ENCODE data around the gene ZNF384.

ZNF384 gene

DNA sequence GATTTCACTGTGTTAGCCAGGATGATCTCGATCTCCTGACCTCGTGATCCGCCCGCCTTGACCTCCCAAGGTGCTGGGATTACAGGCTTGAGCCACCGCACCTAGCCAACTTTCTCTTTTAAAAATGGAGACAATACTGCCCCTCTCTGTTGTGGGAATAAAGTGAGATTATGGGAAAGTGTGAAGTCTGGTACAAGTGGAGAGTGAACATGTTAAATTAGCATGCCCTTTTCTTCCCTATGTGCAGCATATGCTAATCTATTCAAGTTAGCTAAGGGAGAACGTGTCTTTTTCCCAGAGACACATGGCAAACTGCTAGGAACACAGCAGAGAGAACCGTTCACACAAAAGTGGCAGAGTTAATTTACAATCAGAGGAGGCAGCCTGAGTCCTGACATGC is 36.2 kb upstream of the ZNF384 start:
- ChIA-PET CTCF (interaction anchor here (0.7 to 3.5 kb wide), 4 partner anchors 9 to 161 kb away, joined by 3 to 21 read pairs (median 3); partner anchors contain the start of gene MLF2), POLR2A (interaction anchor here (3.6 to 4.0 kb wide), 2 partner anchors 27 to 36 kb away, joined by 49 to 104 read pairs; partner anchors contain the start of genes MLF2 and ZNF384)
- H3K9me3 ChIP-seq (ENCODE audit: control insufficient read depth, insufficient read depth, low read depth, low read length): no peaks in the 10 kb centered on the region
- no peak overlapping the region for H3K27ac ChIP-seq (ENCODE audit: extremely low read depth, low read depth, low read length)
- H3K4me1 ChIP-seq (ENCODE audit: control insufficient read depth, insufficient read depth, low read length): peaks cover 11% of the 10 kb centered on the region
- H3K36me3 ChIP-seq (ENCODE audit: control insufficient read depth in 2 of 2, insufficient read depth in 1 of 2, low read length in 2 of 2): peaks cover 15 to 36% of the 10 kb centered on the region in 2 experiments
- H3K4me3 ChIP-seq (ENCODE audit: low read depth, low read length): no peak overlapping the region
- TF ChIP-seq ZNF157 (tag by site-specific recombination; IDR thresholded peaks at IDR 0.05) (no peak), ZNF394 (tag by site-specific recombination; IDR thresholded peaks at IDR 0.05; ENCODE audit: borderline replicate concordance) (no peak), PRDM1 (tag by site-specific recombination; IDR thresholded peaks at IDR 0.05) (peak; percentile 63; the same call in 1 of the 2 replicates)
- TF ChIP-seq, protein P1, sequence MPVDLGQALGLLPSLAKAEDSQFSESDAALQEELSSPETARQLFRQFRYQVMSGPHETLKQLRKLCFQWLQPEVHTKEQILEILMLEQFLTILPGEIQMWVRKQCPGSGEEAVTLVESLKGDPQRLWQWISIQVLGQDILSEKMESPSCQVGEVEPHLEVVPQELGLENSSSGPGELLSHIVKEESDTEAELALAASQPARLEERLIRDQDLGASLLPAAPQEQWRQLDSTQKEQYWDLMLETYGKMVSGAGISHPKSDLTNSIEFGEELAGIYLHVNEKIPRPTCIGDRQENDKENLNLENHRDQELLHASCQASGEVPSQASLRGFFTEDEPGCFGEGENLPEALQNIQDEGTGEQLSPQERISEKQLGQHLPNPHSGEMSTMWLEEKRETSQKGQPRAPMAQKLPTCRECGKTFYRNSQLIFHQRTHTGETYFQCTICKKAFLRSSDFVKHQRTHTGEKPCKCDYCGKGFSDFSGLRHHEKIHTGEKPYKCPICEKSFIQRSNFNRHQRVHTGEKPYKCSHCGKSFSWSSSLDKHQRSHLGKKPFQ (tag by site-specific recombination; IDR thresholded peaks at IDR 0.05): 0 out of 2 replicates have a peak, but pooled peaks have one; percentile 15

DNA sequence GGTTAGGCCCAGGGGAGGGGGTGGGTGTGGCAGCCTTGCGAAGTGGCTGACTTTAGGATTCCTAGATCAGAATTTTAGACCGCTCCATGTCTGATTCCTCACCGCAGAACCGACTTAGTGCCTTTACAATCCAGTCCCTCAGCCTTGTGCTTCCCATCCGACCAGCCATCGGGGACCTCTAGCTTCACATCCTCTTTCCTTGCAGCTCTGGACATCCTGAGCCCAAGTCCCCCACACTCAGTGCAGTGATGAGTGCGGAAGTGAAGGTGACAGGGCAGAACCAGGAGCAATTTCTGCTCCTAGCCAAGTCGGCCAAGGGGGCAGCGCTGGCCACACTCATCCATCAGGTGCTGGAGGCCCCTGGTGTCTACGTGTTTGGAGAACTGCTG is 35.2 kb upstream of the ZNF384 start:
- Histone ChIP-seq H3K9me3 (ENCODE audit: control insufficient read depth, insufficient read depth, low read depth, low read length) (no peaks in the 10 kb centered on the region), H3K4me1 (ENCODE audit: control insufficient read depth, insufficient read depth, low read length) (peaks cover 11% of the 10 kb centered on the region), H3K4me3 (ENCODE audit: low read depth, low read length) (peak overlapping the region; percentile 46), H3K27ac (ENCODE audit: extremely low read depth, low read depth, low read length) (peak overlapping the region; percentile 63), H3K36me3 (ENCODE audit: control insufficient read depth in 2 of 2, insufficient read depth in 1 of 2, low read length in 2 of 2) (peaks cover 10 to 27% of the 10 kb centered on the region in 2 experiments)
- no peak for TF ChIP-seq ZNF169 (tag by site-specific recombination; IDR thresholded peaks at IDR 0.05)
- no peak for TF ChIP-seq ZNF133 (tag by site-specific recombination; IDR thresholded peaks at IDR 0.05)
- TF ChIP-seq, protein P2, sequence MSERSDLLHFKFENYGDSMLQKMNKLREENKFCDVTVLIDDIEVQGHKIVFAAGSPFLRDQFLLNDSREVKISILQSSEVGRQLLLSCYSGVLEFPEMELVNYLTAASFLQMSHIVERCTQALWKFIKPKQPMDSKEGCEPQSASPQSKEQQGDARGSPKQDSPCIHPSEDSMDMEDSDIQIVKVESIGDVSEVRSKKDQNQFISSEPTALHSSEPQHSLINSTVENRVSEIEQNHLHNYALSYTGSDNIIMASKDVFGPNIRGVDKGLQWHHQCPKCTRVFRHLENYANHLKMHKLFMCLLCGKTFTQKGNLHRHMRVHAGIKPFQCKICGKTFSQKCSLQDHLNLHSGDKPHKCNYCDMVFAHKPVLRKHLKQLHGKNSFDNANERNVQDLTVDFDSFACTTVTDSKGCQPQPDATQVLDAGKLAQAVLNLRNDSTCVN (tag by site-specific recombination; optimal IDR thresholded peaks at IDR 0.05): no peak
- TF ChIP-seq ZNF10 (tag by site-specific recombination; IDR thresholded peaks at IDR 0.05): peak; percentile 82
- TF ChIP-seq ZNF571 (tag by site-specific recombination; IDR thresholded peaks at IDR 0.05): no peak
- CTCF ChIA-PET: interaction anchor here (0.7 to 3.5 kb wide), 6 partner anchors 11 to 105 kb away, joined by 3 to 21 read pairs (median 3); partner anchors contain the start of genes MLF2 and PTMS
- POLR2A ChIA-PET: interaction anchor here (0.6 to 4.0 kb wide), 28 partner anchors 9 to 415 kb away, joined by 3 to 104 read pairs (median 5); partner anchors contain the start of genes C12orf57, CDCA3, GAPDH and GPR162

- CTCF ChIA-PET: interaction anchor here (0.5 to 3.5 kb wide), 12 partner anchors 12 to 160 kb away, joined by 3 to 21 read pairs (median 4); partner anchors contain the start of genes MLF2 and PTMS
- peaks cover 11% of the 10 kb centered on the region for H3K4me1 ChIP-seq (ENCODE audit: control insufficient read depth, insufficient read depth, low read length)
- H3K9me3 ChIP-seq (ENCODE audit: control insufficient read depth, insufficient read depth, low read depth, low read length): no peaks in the 10 kb centered on the region
- peaks cover 5 to 21% of the 10 kb centered on the region in 2 experiments for H3K36me3 ChIP-seq (ENCODE audit: control insufficient read depth in 2 of 2, insufficient read depth in 1 of 2, low read length in 2 of 2)
- POLR2A ChIA-PET: interaction anchor here (0.5 to 4.0 kb wide), 39 partner anchors 10 to 416 kb away, joined by 3 to 104 read pairs (median 4); partner anchors contain the start of genes C12orf57, CDCA3, GAPDH and GPR162
- H3K4me3 ChIP-seq (ENCODE audit: low read depth, low read length): peak within 1 kb of the TSS; percentile 58
- peak within 1 kb of the TSS; percentile 81 for H3K27ac ChIP-seq (ENCODE audit: extremely low read depth, low read depth, low read length)
- TF ChIP-seq ZNF514 (tag by site-specific recombination; IDR thresholded peaks at IDR 0.05): no peak
- no peak for TF ChIP-seq ZNF140 (tag by site-specific recombination; IDR thresholded peaks at IDR 0.05)
- TF ChIP-seq ZNF221 (tag by site-specific recombination; IDR thresholded peaks at IDR 0.05; ENCODE audit: borderline replicate concordance): no peak
- TF ChIP-seq ZFP69B (tag by site-specific recombination; IDR thresholded peaks at IDR 0.05): peak; percentile 92
- peak; percentile 88 for TF ChIP-seq KLF1 (tag by site-specific recombination; IDR thresholded peaks at IDR 0.05)
- TF ChIP-seq ZNF394 (tag by site-specific recombination; IDR thresholded peaks at IDR 0.05; ENCODE audit: borderline replicate concordance): peak; percentile 68
- TF ChIP-seq ZNF132 (tag by site-specific recombination; IDR thresholded peaks at IDR 0.05; ENCODE audit: borderline replicate concordance): no peak
- peak; percentile 78; the same call in 1 of the 2 replicates for TF ChIP-seq INSM2 (tag by site-specific recombination; IDR thresholded peaks at IDR 0.05)
- no peak; the same call in 1 of the 2 replicates for TF ChIP-seq ZNF768 (tag by site-specific recombination; IDR thresholded peaks at IDR 0.05)
- TF ChIP-seq ZNF211 (tag by site-specific recombination; IDR thresholded peaks at IDR 0.05; ENCODE audit: low read depth): no peak
- TF ChIP-seq ZFHX2 (tag by site-specific recombination; conservative IDR thresholded peaks at IDR 0.05): peak; percentile 85
- no peak for TF ChIP-seq ZNF670 (tag by site-specific recombination; IDR thresholded peaks at IDR 0.05; ENCODE audit: low read depth)
- TF ChIP-seq KLF8 (tag by site-specific recombination; IDR thresholded peaks at IDR 0.05): peak; percentile 97
- TF ChIP-seq ZSCAN5A (tag by site-specific recombination; IDR thresholded peaks at IDR 0.05): no peak
- TF ChIP-seq ZNF48 (tag by site-specific recombination; IDR thresholded peaks at IDR 0.05): no peak
- peak; percentile 45 for TF ChIP-seq WT1 (tag by site-specific recombination; IDR thresholded peaks at IDR 0.05)
These were observed 34.6 kb upstream of the ZNF384 start, which contains the start of gene COPS7A for GRCh38 chr12:6723607-6724408. TSS of gene COPS7A (plus strand) at chr12:6724046. CDS start at chr12:6724657, 611 bp downstream.
